Measurements from ENCODE around the gene DENND1A.

GRCh38 chr9:123696476-123696875 lies 233.4 kb downstream of the DENND1A start:
- no peak for TF ChIP-seq POLR2A (IDR thresholded peaks at IDR 0.05; ENCODE audit: low read length)
- no peak for TF ChIP-seq GATA1 (IDR thresholded peaks at IDR 0.05; ENCODE audit: low read depth, low read length)
